ENCODE measurements around the gene DTNBP1. TPM values are rescaled to one million over a fixed set of nuclear protein-coding genes. Genes with fewer than 3 reads are reported as not detected.

The DTNBP1 gene
- total and polyA plus RNA-seq, 2 of the 8 experiments (the other 6 are each of a cell fraction or from before 2014, with no cell fraction given): 13.5 to 22.1 TPM

DNA sequence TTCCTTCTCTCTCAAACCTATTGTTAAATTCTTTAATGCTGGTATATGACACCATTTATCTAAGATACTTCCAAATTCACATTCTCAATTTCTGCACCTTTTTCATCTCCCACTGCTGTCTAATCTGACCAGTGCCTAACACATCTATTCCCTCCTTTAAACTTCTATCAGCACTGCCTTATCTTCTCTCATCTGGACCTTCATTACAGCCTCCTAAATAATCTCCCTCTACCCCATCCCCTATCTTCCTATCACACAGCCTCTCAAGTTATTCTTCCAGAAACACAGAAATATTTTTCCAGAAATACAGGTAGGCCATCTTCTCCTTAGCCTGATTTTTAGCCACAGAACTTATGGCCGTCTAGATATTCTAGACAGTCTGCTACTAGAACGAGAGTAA lies 5.5 kb downstream of the DTNBP1 start:
- H2BK15ac ChIP-seq (ENCODE audit: low read length): no peak overlapping the region
- peaks cover 2% of the 10 kb centered on the region; the same call in 1 of the 2 replicates for H3K79me1 ChIP-seq (ENCODE audit: low read depth, low read length)
- no peak overlapping the region for H3K4me3 ChIP-seq (ENCODE audit: extremely low read depth in 1 of 4, insufficient read depth in 2 of 4, low read depth in 3 of 4, low read length in 4 of 4)
- no peak overlapping the region for H2AFZ ChIP-seq (ENCODE audit: low read length)
- H2AK5ac ChIP-seq (ENCODE audit: low read depth, low read length): no peak overlapping the region
- no peak for FAIRE-seq
- no peaks in the 10 kb centered on the region; a peak in 1 of 8 replicates for H3K36me3 ChIP-seq (ENCODE audit: control insufficient read depth in 2 of 4, insufficient read depth in 4 of 4, low read length in 3 of 4)
- H2BK120ac ChIP-seq (replicated peaks; ENCODE audit: low read depth, low read length): no peak overlapping the region
- no peak overlapping the region for H2BK12ac ChIP-seq (ENCODE audit: low read depth, low read length)
- no peak overlapping the region for H3K18ac ChIP-seq (ENCODE audit: extremely low read depth, low read length)
- H3K23me2 ChIP-seq (ENCODE audit: low read depth, low read length): peaks cover 5% of the 10 kb centered on the region; the same call in 1 of the 2 replicates
- no peak overlapping the region for H3K4me2 ChIP-seq (ENCODE audit: insufficient read depth in 1 of 2, low read depth in 2 of 2, low read length in 2 of 2)
- DNase-seq (ENCODE audit: low read depth in 1 of 2, low spot score in 2 of 2): no peak
- ChIA-PET CTCF (ENCODE audit: partially characterized antibody) (interaction anchor here (1.4 kb wide), 1 partner anchor 526 kb away, joined by 3 read pairs; no protein-coding TSS in a partner anchor), POLR2A (ENCODE audit: partially characterized antibody) (no interaction called here)
- peaks cover 0 to 5% (median 3%) of the 10 kb centered on the region in 4 experiments; a peak in 4 of 7 replicates for H3K4me1 ChIP-seq (replicated peaks in 1 of 4; ENCODE audit: control insufficient read depth in 3 of 4, insufficient read depth in 4 of 4, low read length in 3 of 4)
- no peak overlapping the region for H3K27ac ChIP-seq (ENCODE audit: low read depth, low read length)
- H3K9me3 ChIP-seq (ENCODE audit: insufficient read depth in 2 of 2, low read depth in 1 of 2, low read length in 1 of 2): no peaks in the 10 kb centered on the region
- no peak overlapping the region for H3K56ac ChIP-seq (replicated peaks; ENCODE audit: insufficient read length, low read depth, low read length)
- no peak overlapping the region for H3K14ac ChIP-seq (ENCODE audit: insufficient read length)
- 100% methylated on average over 2 of the region's 2 CpGs; no CpG with 5 or more reads in 1 of the 2 experiments for WGBS, 2 experiments (ENCODE audit: extremely low coverage in 1 of 2, insufficient coverage in 1 of 2, insufficient read length in 1 of 2, insufficient replicate concordance in 2 of 2, low coverage in 1 of 2, low lambda C conversion rate in 2 of 2, missing lambda C conversion rate in 1 of 2)
- 0 out of 4 replicates have a peak, but pooled peaks cover 0 to 5% of the 10 kb centered on the region in 2 experiments for H3K79me2 ChIP-seq (ENCODE audit: control insufficient read depth in 1 of 2, insufficient read depth in 2 of 2, low read length in 2 of 2)
- TF ChIP-seq KDM1A (IDR thresholded peaks at IDR 0.05; ENCODE audit: borderline replicate concordance, low read length) (no peak), CTBP2 (IDR thresholded peaks at IDR 0.05; ENCODE audit: borderline replicate concordance, insufficient read depth, insufficient read length, low read length) (no peak), SP4 (IDR thresholded peaks at IDR 0.05; ENCODE audit: low read length) (no peak), TAF7 (optimal IDR thresholded peaks at IDR 0.05; ENCODE audit: borderline replicate concordance, low read depth, low read length) (no peak), SP1 (IDR thresholded peaks at IDR 0.05; ENCODE audit: low read depth, low read length) (no peak), BCL11A (IDR thresholded peaks at IDR 0.05; ENCODE audit: low read depth in 2 of 2, low read length in 2 of 2) (no peak), BACH1 (IDR thresholded peaks at IDR 0.05; ENCODE audit: low read length) (no peak)
- H4K91ac ChIP-seq (replicated peaks; ENCODE audit: insufficient read length, low read length): no peak overlapping the region
- H3K23ac ChIP-seq (ENCODE audit: insufficient read length): no peak overlapping the region
- no peaks in the 10 kb centered on the region for H3K27me3 ChIP-seq (replicated peaks in 1 of 4; ENCODE audit: control insufficient read depth in 3 of 4, extremely low read depth in 1 of 4, insufficient read depth in 3 of 4, low read length in 3 of 4)
- H2BK5ac ChIP-seq (ENCODE audit: low read depth, low read length): no peak overlapping the region
- H3K9ac ChIP-seq (replicated peaks in 1 of 4; ENCODE audit: extremely low read depth in 1 of 4, low read depth in 3 of 4, low read length in 3 of 4): no peak overlapping the region
- no peak overlapping the region for H3K4ac ChIP-seq (replicated peaks; ENCODE audit: insufficient read length, low read depth, low read length)
- no peak overlapping the region for H2BK20ac ChIP-seq (ENCODE audit: low read length)
- peaks cover 0 to 4% of the 10 kb centered on the region in 2 experiments for H4K20me1 ChIP-seq (replicated peaks in 1 of 2; ENCODE audit: control insufficient read depth in 1 of 2, insufficient read depth in 2 of 2, low read length in 2 of 2)
- no peak overlapping the region for H4K5ac ChIP-seq (ENCODE audit: insufficient read length, low read depth, low read length)
- H4K8ac ChIP-seq (ENCODE audit: extremely low read depth, insufficient read depth, low read length): no peak overlapping the region
